NCI-H1092 treated with DMSO at 0.1 percent for 48 hours (cell line): Measurements from ENCODE around the gene RPL13.
"Not testable (repeated sequence)": the region's sequence is repeated elsewhere in the genome, so short reads cannot be mapped to it uniquely, and the experiment has no call there.

Experiments
- DNase-seq: peaks from one replicate; lab custom pipeline; 2025; lab: John Stamatoyannopoulos, UW

Gene RPL13

GRCh38 chr16:89577055-89577759 lies 16.7 kb downstream of the RPL13 start:
- DNase-seq = no peak

GRCh38 chr16:89579351-89579750 lies 18.9 kb downstream of the RPL13 start:
- DNase-seq = no peak

- no peak for DNase-seq
Measured at GRCh38 chr16:89581045-89581695, 20.7 kb downstream of the RPL13 start.

GRCh38 chr16:89581861-89582563 lies 21.5 kb downstream of the RPL13 start:
- DNase-seq = peak; percentile 28

- no peak for DNase-seq
Measured at GRCh38 chr16:89582614-89583196, 22.2 kb downstream of the RPL13 start.

- no peak for DNase-seq
Measured at GRCh38 chr16:89583197-89583894, 22.9 kb downstream of the RPL13 start.

GRCh38 chr16:89583895-89584644 lies 23.6 kb downstream of the RPL13 start:
- no peak for DNase-seq

- DNase-seq = no peak
Measured at GRCh38 chr16:89584768-89585549, 24.5 kb downstream of the RPL13 start.

- no peak for DNase-seq
Measured at GRCh38 chr16:89586218-89586617, 25.7 kb downstream of the RPL13 start.

- DNase-seq = no peak
Measured at GRCh38 chr16:89586853-89587252, 26.4 kb downstream of the RPL13 start.

GRCh38 chr16:89587676-89588075 lies 27.2 kb downstream of the RPL13 start:
- not testable (repeated sequence) for DNase-seq

- no peak for DNase-seq
Measured at GRCh38 chr16:89588413-89589109, 28.1 kb downstream of the RPL13 start.

- DNase-seq = no peak
Measured at GRCh38 chr16:89589241-89589926, 28.9 kb downstream of the RPL13 start.

- no peak for DNase-seq
Measured at GRCh38 chr16:89593841-89594240, 33.4 kb downstream of the RPL13 start.

- DNase-seq = no peak
Measured at GRCh38 chr16:89595330-89596060, 35.0 kb downstream of the RPL13 start.

- no peak for DNase-seq
Measured at GRCh38 chr16:89596061-89596689, 35.7 kb downstream of the RPL13 start.

GRCh38 chr16:89596957-89597649 lies 36.6 kb downstream of the RPL13 start:
- DNase-seq = no peak

- DNase-seq = no peak
Measured at GRCh38 chr16:89598199-89598598, 37.7 kb downstream of the RPL13 start.
